Glutamatergic neuron (in vitro differentiated cells): ENCODE results near the gene TMEM266. TPM values are rescaled to one million over a fixed set of nuclear protein-coding genes. Genes with fewer than 3 reads are reported as not detected.
A peak's percentile ranks its signal among the peaks of the same experiment; 100 is the strongest.

ENCODE experiments used
- DNase-seq: peaks from one replicate; pipeline ENCODE4 v3.0.0; 2022
- H3K27ac Mint-ChIP-seq: one replicate; pipeline ENCODE4 v1.8.0; 2020; ENCODE audit warnings: mild to moderate bottlenecking, mixed read lengths, inconsistent platforms; ENCODE audit not compliant: unreplicated experiment
- H3K27me3 Mint-ChIP-seq: one replicate; pipeline ENCODE4 v1.8.0; 2020; ENCODE audit warnings: mild to moderate bottlenecking, moderate library complexity, mixed read lengths, inconsistent platforms; ENCODE audit not compliant: unreplicated experiment
- H3K36me3 Mint-ChIP-seq: one replicate; pipeline ENCODE4 v1.8.0; 2020; ENCODE audit warnings: mild to moderate bottlenecking, mixed read lengths, inconsistent platforms; ENCODE audit not compliant: unreplicated experiment
- H3K4me1 Mint-ChIP-seq: one replicate; pipeline ENCODE4 v1.8.0; 2020; ENCODE audit warnings: mild to moderate bottlenecking, low read depth, mixed read lengths, inconsistent platforms; ENCODE audit not compliant: unreplicated experiment
- H3K4me3 Mint-ChIP-seq: one replicate; pipeline ENCODE4 v1.8.0; 2020; ENCODE audit warnings: mild to moderate bottlenecking, mixed read lengths, inconsistent platforms; ENCODE audit not compliant: unreplicated experiment
- H3K9me3 Mint-ChIP-seq: one replicate; pipeline ENCODE4 v1.8.0; 2020; ENCODE audit warnings: mild to moderate bottlenecking, moderate library complexity, mixed read lengths, inconsistent platforms; ENCODE audit not compliant: unreplicated experiment
- CTCF ChIP-seq: fragments of 200-600 bp; sonication (generic); IDR thresholded peaks from one replicate; pipeline ENCODE4 v1.5.0; 2021; ENCODE audit not compliant: partially characterized antibody, unreplicated experiment
- total RNA-seq: library from RNA; stranded (reverse); fragmentation: NEBNext Ultra II Directional; extraction: Animal tissue kit (Norgen Biotek cat#: 25700); gene quantifications from one replicate; pipeline ENCODE4 v1.2.1, GENCODE V29; 2021; ENCODE audit not compliant: unreplicated experiment

The TMEM266 gene
- total RNA-seq, 1 donor from 2014 or later, result 1.3 TPM

GRCh38 chr15:76060118-76060989, 569 bp downstream of the TMEM266 start:
- DNase-seq, result peak; percentile 15
- Mint-ChIP-seq H3K4me3 (peak overlapping the region; percentile 82), H3K9me3 (peaks cover 2% of the 10 kb centered on the region), H3K27me3 (peaks cover 2% of the 10 kb centered on the region), H3K27ac (no peak overlapping the region), H3K4me1 (peaks cover 6% of the 10 kb centered on the region), H3K36me3 (no peaks in the 10 kb centered on the region)
- TF ChIP-seq CTCF, result no peak

- Mint-ChIP-seq H3K27ac (no peak overlapping the region), H3K36me3 (no peaks in the 10 kb centered on the region), H3K4me1 (peaks cover 10% of the 10 kb centered on the region), H3K27me3 (peaks cover 2% of the 10 kb centered on the region), H3K9me3 (peaks cover 2% of the 10 kb centered on the region), H3K4me3 (no peak overlapping the region)
- TF ChIP-seq CTCF, result no peak
- DNase-seq, result no peak
Measured at GRCh38 chr15:76061700-76062099, 1.9 kb downstream of the TMEM266 start.

- H3K27me3 Mint-ChIP-seq, result peaks cover 2% of the 10 kb centered on the region
- no peak for DNase-seq
- TF ChIP-seq CTCF, result no peak
- H3K36me3 Mint-ChIP-seq, result no peaks in the 10 kb centered on the region
- H3K9me3 Mint-ChIP-seq, result peaks cover 2% of the 10 kb centered on the region
- no peak overlapping the region for H3K27ac Mint-ChIP-seq
- peaks cover 12% of the 10 kb centered on the region for H3K4me1 Mint-ChIP-seq
- H3K4me3 Mint-ChIP-seq, result no peak overlapping the region
Measured at GRCh38 chr15:76062286-76062685, 2.5 kb downstream of the TMEM266 start.

GRCh38 chr15:76064375-76064774, 4.6 kb downstream of the TMEM266 start:
- peaks cover 2% of the 10 kb centered on the region for H3K27me3 Mint-ChIP-seq
- H3K9me3 Mint-ChIP-seq, result peaks cover 2% of the 10 kb centered on the region
- H3K4me1 Mint-ChIP-seq, result peaks cover 12% of the 10 kb centered on the region
- H3K36me3 Mint-ChIP-seq, result no peaks in the 10 kb centered on the region
- no peak for DNase-seq
- no peak for TF ChIP-seq CTCF
- no peak overlapping the region for H3K27ac Mint-ChIP-seq
- no peak overlapping the region for H3K4me3 Mint-ChIP-seq

- no peak for DNase-seq
- no peaks in the 10 kb centered on the region for H3K36me3 Mint-ChIP-seq
- no peak overlapping the region for H3K27ac Mint-ChIP-seq
- peaks cover 2% of the 10 kb centered on the region for H3K9me3 Mint-ChIP-seq
- H3K27me3 Mint-ChIP-seq, result peaks cover 2% of the 10 kb centered on the region
- peaks cover 12% of the 10 kb centered on the region for H3K4me1 Mint-ChIP-seq
- no peak overlapping the region for H3K4me3 Mint-ChIP-seq
- no peak for TF ChIP-seq CTCF
Measured at GRCh38 chr15:76065245-76065644, 5.5 kb downstream of the TMEM266 start.
